HG02798 (cell line): ENCODE results near the gene CRKL.
"Not testable (repeated sequence)": the region's sequence is repeated elsewhere in the genome, so short reads cannot be mapped to it uniquely, and the experiment has no call there.

Experiments
- ATAC-seq: cut with Tn5 transposase; IDR thresholded peaks from one replicate; pipeline ENCODE4 v1.9.1; 2021; ENCODE audit warnings: mild to moderate bottlenecking; ENCODE audit not compliant: unreplicated experiment, poor library complexity

The CRKL gene

GRCh38 chr22:20964799-20965103 is 47.5 kb downstream of the CRKL start:
- no peak for ATAC-seq

- no peak for ATAC-seq
Observed at GRCh38 chr22:20965104-20965887, 48.1 kb downstream of the CRKL start.

- no peak for ATAC-seq
Observed at GRCh38 chr22:20965888-20966855, 49.0 kb downstream of the CRKL start.

GRCh38 chr22:20966883-20967696 is 49.9 kb downstream of the CRKL start, which contains the start of gene AIFM3:
Gene AIFM3, plus strand, starts transcription at chr22:20967255. Its CDS starts 690 bp downstream, at chr22:20967945.
- ATAC-seq: no peak

GRCh38 chr22:20967697-20968211 is 50.5 kb downstream of the CRKL start:
- ATAC-seq: no peak

- no peak for ATAC-seq
Observed at GRCh38 chr22:20968281-20968977, 51.2 kb downstream of the CRKL start.

GRCh38 chr22:20970939-20971657 is 53.9 kb downstream of the CRKL start:
- no peak for ATAC-seq

GRCh38 chr22:20972014-20972694 is 54.9 kb downstream of the CRKL start:
- ATAC-seq: not testable (repeated sequence)

- no peak for ATAC-seq
Observed at GRCh38 chr22:20972933-20973577, 55.8 kb downstream of the CRKL start.

GRCh38 chr22:20973634-20974286 is 56.6 kb downstream of the CRKL start:
- no peak for ATAC-seq

GRCh38 chr22:20974336-20974955 is 57.2 kb downstream of the CRKL start:
- no peak for ATAC-seq

- no peak for ATAC-seq
Observed at GRCh38 chr22:20975541-20976290, 58.5 kb downstream of the CRKL start.

GRCh38 chr22:20976291-20976877 is 59.2 kb downstream of the CRKL start:
- ATAC-seq: no peak

GRCh38 chr22:20977019-20977418 is 59.8 kb downstream of the CRKL start:
- ATAC-seq: no peak

GRCh38 chr22:20977516-20978170 is 60.4 kb downstream of the CRKL start:
- ATAC-seq: no peak
